ENCODE results near the gene ACOT7. TPM values are rescaled to one million over a fixed set of nuclear protein-coding genes. Genes with fewer than 3 reads are reported as not detected.

ACOT7 gene
- total RNA-seq, 1 experiment from 2014 or later: 165 TPM

- H2AFZ ChIP-seq (ENCODE audit: low read length): peak overlapping the region; percentile 14; the same call in 1 of the 2 replicates
- H3K9me2 ChIP-seq (replicated peaks; ENCODE audit: low read length): no peaks in the 10 kb centered on the region
- H3K4me1 ChIP-seq (ENCODE audit: insufficient read depth, low read length): peaks cover 21% of the 10 kb centered on the region
- peak; percentile 48 for ATAC-seq
- no TSS peak for BruUV-seq (replicated peaks)
- H3K27me3 ChIP-seq (ENCODE audit: low read length): peaks cover 23% of the 10 kb centered on the region
- no peaks in the 10 kb centered on the region for H3K9me3 ChIP-seq (ENCODE audit: low read length)
- H3K79me2 ChIP-seq (ENCODE audit: low read length): no peaks in the 10 kb centered on the region
- H4K20me1 ChIP-seq (ENCODE audit: low read length): no peaks in the 10 kb centered on the region
- H3K9ac ChIP-seq (ENCODE audit: low read length): no peak overlapping the region
- H3K27ac ChIP-seq (ENCODE audit: low read length): no peak overlapping the region
- ChIA-PET CTCF (interaction anchor here (0.5 to 3.6 kb wide), 23 partner anchors 9 to 192 kb away, joined by 3 to 42 read pairs (median 5); partner anchors contain the start of genes ACOT7, ICMT and RNF207), POLR2A (ENCODE audit: unreplicated experiment) (no interaction called here)
- peak overlapping the region; percentile 79 for H3K4me2 ChIP-seq (ENCODE audit: low read length)
- intact Hi-C loops (cut with micrococcal nuclease): loop anchor here (1.0 to 5.0 kb wide), 3 partner anchors 38 to 193 kb away; partner anchors contain the start of gene RNF207
- DNase-seq: peak; percentile 96
- no peaks in the 10 kb centered on the region for H3F3A ChIP-seq (ENCODE audit: low read length, unreplicated experiment)
- no peaks in the 10 kb centered on the region for H3K36me3 ChIP-seq (ENCODE audit: low read depth, low read length)
- TF ChIP-seq EZH2 (IDR thresholded peaks at IDR 0.05; ENCODE audit: low read length, unreplicated experiment) (no peak), CTCF (conservative IDR thresholded peaks at IDR 0.05; ENCODE audit: low read depth, low read length) (peak; percentile 94), EZH2phosphoT487 (IDR thresholded peaks at IDR 0.05; ENCODE audit: borderline replicate concordance, low read length) (no peak)
- peak overlapping the region; percentile 68 for H3K4me3 ChIP-seq (ENCODE audit: low read length)
These were observed 148.3 kb downstream of the ACOT7 start for GRCh38 chr1:6245086-6245868.

- Histone ChIP-seq H3K9ac (ENCODE audit: low read length) (no peak overlapping the region), H3K4me3 (ENCODE audit: low read length) (no peak overlapping the region), H3K4me2 (ENCODE audit: low read length) (no peak overlapping the region), H3K79me2 (ENCODE audit: low read length) (no peaks in the 10 kb centered on the region), H4K20me1 (ENCODE audit: low read length) (no peaks in the 10 kb centered on the region), H3F3A (ENCODE audit: low read length, unreplicated experiment) (no peaks in the 10 kb centered on the region), H3K4me1 (ENCODE audit: insufficient read depth, low read length) (peaks cover 21% of the 10 kb centered on the region), H2AFZ (ENCODE audit: low read length) (no peak overlapping the region), H3K36me3 (ENCODE audit: low read depth, low read length) (no peaks in the 10 kb centered on the region), H3K9me3 (ENCODE audit: low read length) (no peaks in the 10 kb centered on the region), H3K9me2 (replicated peaks; ENCODE audit: low read length) (no peaks in the 10 kb centered on the region), H3K27me3 (ENCODE audit: low read length) (peaks cover 23% of the 10 kb centered on the region), H3K27ac (ENCODE audit: low read length) (no peak overlapping the region)
- ChIA-PET POLR2A (ENCODE audit: unreplicated experiment) (no interaction called here), CTCF (interaction anchor here (0.5 to 3.6 kb wide), 17 partner anchors 9 to 192 kb away, joined by 3 to 42 read pairs (median 5); partner anchors contain the start of genes ACOT7, ICMT and RNF207)
- TF ChIP-seq CTCF (conservative IDR thresholded peaks at IDR 0.05; ENCODE audit: low read depth, low read length) (no peak), EZH2 (IDR thresholded peaks at IDR 0.05; ENCODE audit: low read length, unreplicated experiment) (no peak), EZH2phosphoT487 (IDR thresholded peaks at IDR 0.05; ENCODE audit: borderline replicate concordance, low read length) (no peak)
- DNase-seq (no peak), ATAC-seq (no peak)
- BruUV-seq (replicated peaks): no TSS peak
- intact Hi-C loops (cut with micrococcal nuclease): loop anchor here (1.0 to 5.0 kb wide), 3 partner anchors 37 to 192 kb away; partner anchors contain the start of gene RNF207
These were observed 149.0 kb downstream of the ACOT7 start for GRCh38 chr1:6244401-6245049.

Data from PC-3 (cell line).